ENCODE results near the gene MEGF10.

DNA sequence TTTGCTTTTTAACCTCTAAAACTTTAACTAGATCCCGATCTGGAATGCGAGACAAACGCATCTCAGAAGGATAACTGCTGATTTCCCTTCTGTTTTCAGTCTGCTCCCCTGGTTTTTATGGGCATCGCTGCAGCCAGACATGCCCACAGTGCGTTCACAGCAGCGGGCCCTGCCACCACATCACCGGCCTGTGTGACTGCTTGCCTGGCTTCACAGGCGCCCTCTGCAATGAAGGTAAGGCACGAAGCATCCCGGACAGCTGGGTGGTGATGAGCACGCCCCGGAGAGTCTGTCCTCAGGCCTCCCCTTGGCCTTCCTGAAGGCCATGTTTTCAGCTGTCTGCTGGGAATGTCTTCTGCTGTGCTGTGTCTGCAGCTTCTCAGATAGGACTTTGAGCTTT is 144.0 kb downstream of the MEGF10 start:
- no peak for TF ChIP-seq POLR2A (IDR thresholded peaks at IDR 0.05)
- TF ChIP-seq, protein P1, sequence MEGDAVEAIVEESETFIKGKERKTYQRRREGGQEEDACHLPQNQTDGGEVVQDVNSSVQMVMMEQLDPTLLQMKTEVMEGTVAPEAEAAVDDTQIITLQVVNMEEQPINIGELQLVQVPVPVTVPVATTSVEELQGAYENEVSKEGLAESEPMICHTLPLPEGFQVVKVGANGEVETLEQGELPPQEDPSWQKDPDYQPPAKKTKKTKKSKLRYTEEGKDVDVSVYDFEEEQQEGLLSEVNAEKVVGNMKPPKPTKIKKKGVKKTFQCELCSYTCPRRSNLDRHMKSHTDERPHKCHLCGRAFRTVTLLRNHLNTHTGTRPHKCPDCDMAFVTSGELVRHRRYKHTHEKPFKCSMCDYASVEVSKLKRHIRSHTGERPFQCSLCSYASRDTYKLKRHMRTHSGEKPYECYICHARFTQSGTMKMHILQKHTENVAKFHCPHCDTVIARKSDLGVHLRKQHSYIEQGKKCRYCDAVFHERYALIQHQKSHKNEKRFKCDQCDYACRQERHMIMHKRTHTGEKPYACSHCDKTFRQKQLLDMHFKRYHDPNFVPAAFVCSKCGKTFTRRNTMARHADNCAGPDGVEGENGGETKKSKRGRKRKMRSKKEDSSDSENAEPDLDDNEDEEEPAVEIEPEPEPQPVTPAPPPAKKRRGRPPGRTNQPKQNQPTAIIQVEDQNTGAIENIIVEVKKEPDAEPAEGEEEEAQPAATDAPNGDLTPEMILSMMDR (IDR thresholded peaks at IDR 0.05): no peak
